ENCODE measurements around the gene ARFGAP3. TPM values are rescaled to one million over a fixed set of nuclear protein-coding genes. Genes with fewer than 3 reads are reported as not detected.

Gene ARFGAP3
- polyA plus RNA-seq, 2 of the 4 experiments (the other 2 are of a cell fraction), result 19.1 to 39.0 TPM

DNA sequence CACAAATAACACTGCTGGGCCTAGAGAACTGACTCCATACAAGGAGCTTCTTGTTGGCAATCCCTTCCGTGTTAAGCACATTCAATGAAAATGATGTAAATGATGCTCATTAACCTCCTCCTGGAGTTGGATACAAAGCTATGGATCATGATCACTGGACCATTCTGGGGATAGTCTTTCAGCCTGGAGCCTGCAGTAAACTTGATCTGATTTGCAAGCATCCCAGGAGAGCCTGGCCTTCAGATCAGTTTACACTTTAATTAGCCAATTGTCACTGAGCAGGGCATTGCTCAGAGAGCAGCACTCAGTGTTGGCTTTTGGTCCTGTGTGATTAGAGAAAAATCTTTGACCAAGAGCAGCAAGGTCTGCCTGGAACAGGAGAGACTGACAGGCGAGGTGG lies 45.6 kb downstream of the ARFGAP3 start (continued):
- TF ChIP-seq HOXA7 (CRISPR knock-in tag; IDR thresholded peaks at IDR 0.05) (no peak), CHD4 (IDR thresholded peaks at IDR 0.05; ENCODE audit: borderline replicate concordance) (no peak), FOXS1 (CRISPR knock-in tag; IDR thresholded peaks at IDR 0.05) (no peak)
- TF ChIP-seq, protein P1, sequence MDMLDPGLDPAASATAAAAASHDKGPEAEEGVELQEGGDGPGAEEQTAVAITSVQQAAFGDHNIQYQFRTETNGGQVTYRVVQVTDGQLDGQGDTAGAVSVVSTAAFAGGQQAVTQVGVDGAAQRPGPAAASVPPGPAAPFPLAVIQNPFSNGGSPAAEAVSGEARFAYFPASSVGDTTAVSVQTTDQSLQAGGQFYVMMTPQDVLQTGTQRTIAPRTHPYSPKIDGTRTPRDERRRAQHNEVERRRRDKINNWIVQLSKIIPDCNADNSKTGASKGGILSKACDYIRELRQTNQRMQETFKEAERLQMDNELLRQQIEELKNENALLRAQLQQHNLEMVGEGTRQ (IDR thresholded peaks at IDR 0.05), result no peak

DNA sequence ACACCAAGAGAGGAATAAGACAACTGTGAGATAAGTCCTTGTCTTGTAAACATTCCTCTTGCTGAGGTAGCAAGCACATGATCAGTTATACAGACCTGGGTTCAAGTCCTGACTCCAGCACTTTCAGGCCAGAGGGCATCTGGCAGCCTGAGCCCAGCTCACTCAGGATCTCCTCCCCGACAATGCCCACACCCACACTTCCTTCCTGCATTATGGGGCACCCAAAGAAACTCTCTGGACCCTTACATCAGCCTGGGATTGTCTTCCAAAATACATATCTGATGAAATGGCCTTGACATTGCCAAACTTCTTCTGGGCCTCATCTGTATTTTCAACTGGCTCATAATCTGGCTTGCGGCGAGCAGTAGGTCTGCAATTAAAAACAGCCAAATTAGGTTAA lies 48.6 kb downstream of the ARFGAP3 start:
- FAIRE-seq (no peak), DNase-seq (ENCODE audit: low read depth in 1 of 2, low spot score in 1 of 2) (no peak), ATAC-seq (no peak)
- TF ChIP-seq RCOR1 (IDR thresholded peaks at IDR 0.05; ENCODE audit: low read depth, low read length) (no peak), ZFP36 (IDR thresholded peaks at IDR 0.05; ENCODE audit: borderline replicate concordance, partially characterized antibody) (no peak), SMC3 (IDR thresholded peaks at IDR 0.05) (no peak), POLR2A (IDR thresholded peaks at IDR 0.05; ENCODE audit: low read length) (no peak), CBX2 (IDR thresholded peaks at IDR 0.05; ENCODE audit: borderline replicate concordance, low read depth) (no peak), RFX5 (IDR thresholded peaks at IDR 0.05) (no peak), CHD2 (IDR thresholded peaks at IDR 0.05; ENCODE audit: low read length, partially characterized antibody) (no peak), RARB (CRISPR knock-in tag; IDR thresholded peaks at IDR 0.05) (no peak), ZC3H11A (IDR thresholded peaks at IDR 0.05) (no peak), EHF (CRISPR knock-in tag; IDR thresholded peaks at IDR 0.05) (no peak), HOXA7 (CRISPR knock-in tag; IDR thresholded peaks at IDR 0.05) (no peak)
- TF ChIP-seq, protein P2, sequence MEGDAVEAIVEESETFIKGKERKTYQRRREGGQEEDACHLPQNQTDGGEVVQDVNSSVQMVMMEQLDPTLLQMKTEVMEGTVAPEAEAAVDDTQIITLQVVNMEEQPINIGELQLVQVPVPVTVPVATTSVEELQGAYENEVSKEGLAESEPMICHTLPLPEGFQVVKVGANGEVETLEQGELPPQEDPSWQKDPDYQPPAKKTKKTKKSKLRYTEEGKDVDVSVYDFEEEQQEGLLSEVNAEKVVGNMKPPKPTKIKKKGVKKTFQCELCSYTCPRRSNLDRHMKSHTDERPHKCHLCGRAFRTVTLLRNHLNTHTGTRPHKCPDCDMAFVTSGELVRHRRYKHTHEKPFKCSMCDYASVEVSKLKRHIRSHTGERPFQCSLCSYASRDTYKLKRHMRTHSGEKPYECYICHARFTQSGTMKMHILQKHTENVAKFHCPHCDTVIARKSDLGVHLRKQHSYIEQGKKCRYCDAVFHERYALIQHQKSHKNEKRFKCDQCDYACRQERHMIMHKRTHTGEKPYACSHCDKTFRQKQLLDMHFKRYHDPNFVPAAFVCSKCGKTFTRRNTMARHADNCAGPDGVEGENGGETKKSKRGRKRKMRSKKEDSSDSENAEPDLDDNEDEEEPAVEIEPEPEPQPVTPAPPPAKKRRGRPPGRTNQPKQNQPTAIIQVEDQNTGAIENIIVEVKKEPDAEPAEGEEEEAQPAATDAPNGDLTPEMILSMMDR (IDR thresholded peaks at IDR 0.05), result no peak
- ChIA-PET CTCF (interaction anchor here (0.6 kb wide), 1 partner anchor 18 kb away, joined by 3 read pairs; no protein-coding TSS in a partner anchor), POLR2A (no interaction called here)
- Histone ChIP-seq H3K27ac (no peak overlapping the region), H3K4me2 (no peak overlapping the region), H3K4me3 (no peak overlapping the region), H3K9me3 (no peaks in the 10 kb centered on the region), H3K4me1 (peaks cover 16% of the 10 kb centered on the region)
- WGBS (ENCODE audit: missing lambda C conversion rate), result 97% methylated on average over 3 of the region's 3 CpGs

DNA sequence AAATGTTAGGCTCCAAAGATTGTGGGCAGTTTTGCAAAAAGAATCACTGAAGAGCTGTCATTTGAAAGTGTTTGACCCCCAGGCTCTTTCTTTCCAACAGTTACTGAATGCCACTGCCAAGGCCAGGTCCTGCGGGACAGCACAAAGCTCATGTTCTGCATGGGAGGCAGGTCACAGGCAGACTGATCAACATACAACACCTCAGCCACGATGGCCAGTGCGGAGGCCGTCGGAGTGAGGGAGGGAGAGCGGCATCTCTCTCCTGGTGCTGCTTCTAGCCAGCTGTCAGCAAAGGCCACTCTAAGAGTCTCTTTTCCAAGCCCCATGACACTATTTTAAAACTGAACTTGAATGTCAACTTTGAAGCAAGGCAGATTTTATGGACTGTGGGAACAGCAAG lies 49.9 kb downstream of the ARFGAP3 start:
- ATAC-seq (no peak), FAIRE-seq (no peak), DNase-seq (ENCODE audit: low read depth in 1 of 2, low spot score in 1 of 2) (no peak)
- Histone ChIP-seq H3K27ac (no peak overlapping the region), H3K4me2 (no peak overlapping the region), H3K4me3 (no peak overlapping the region), H3K9me3 (no peaks in the 10 kb centered on the region), H3K4me1 (peaks cover 16% of the 10 kb centered on the region)
- 96% methylated on average over 6 of the region's 6 CpGs for WGBS (ENCODE audit: missing lambda C conversion rate)
- POLR2A ChIA-PET, result no interaction called here
- TF ChIP-seq CHD2 (IDR thresholded peaks at IDR 0.05; ENCODE audit: low read length, partially characterized antibody) (no peak), SMC3 (IDR thresholded peaks at IDR 0.05) (no peak), CBX2 (IDR thresholded peaks at IDR 0.05; ENCODE audit: borderline replicate concordance, low read depth) (no peak), GATA3 (IDR thresholded peaks at IDR 0.05; ENCODE audit: borderline replicate concordance) (no peak)
- TF ChIP-seq, protein P3, sequence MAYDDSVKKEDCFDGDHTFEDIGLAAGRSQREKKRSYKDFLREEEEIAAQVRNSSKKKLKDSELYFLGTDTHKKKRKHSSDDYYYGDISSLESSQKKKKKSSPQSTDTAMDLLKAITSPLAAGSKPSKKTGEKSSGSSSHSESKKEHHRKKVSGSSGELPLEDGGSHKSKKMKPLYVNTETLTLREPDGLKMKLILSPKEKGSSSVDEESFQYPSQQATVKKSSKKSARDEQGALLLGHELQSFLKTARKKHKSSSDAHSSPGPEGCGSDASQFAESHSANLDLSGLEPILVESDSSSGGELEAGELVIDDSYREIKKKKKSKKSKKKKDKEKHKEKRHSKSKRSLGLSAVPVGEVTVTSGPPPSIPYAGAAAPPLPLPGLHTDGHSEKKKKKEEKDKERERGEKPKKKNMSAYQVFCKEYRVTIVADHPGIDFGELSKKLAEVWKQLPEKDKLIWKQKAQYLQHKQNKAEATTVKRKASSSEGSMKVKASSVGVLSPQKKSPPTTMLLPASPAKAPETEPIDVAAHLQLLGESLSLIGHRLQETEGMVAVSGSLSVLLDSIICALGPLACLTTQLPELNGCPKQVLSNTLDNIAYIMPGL (CRISPR knock-in tag; IDR thresholded peaks at IDR 0.05; ENCODE audit: borderline replicate concordance), result no peak
- TF ChIP-seq, protein P4, sequence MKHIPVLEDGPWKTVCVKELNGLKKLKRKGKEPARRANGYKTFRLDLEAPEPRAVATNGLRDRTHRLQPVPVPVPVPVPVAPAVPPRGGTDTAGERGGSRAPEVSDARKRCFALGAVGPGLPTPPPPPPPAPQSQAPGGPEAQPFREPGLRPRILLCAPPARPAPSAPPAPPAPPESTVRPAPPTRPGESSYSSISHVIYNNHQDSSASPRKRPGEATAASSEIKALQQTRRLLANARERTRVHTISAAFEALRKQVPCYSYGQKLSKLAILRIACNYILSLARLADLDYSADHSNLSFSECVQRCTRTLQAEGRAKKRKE (CRISPR knock-in tag; IDR thresholded peaks at IDR 0.05; ENCODE audit: low read depth), result no peak
- CTCF ChIA-PET, result interaction anchor here (0.6 to 1.4 kb wide), 2 partner anchors 61 to 260 kb away, joined by 3 to 4 read pairs; no protein-coding TSS in a partner anchor
